ENCODE data around the gene FARP2. TPM values are rescaled to one million over a fixed set of nuclear protein-coding genes. Genes with fewer than 3 reads are reported as not detected.
"Not testable (repeated sequence)": the region's sequence is repeated elsewhere in the genome, so short reads cannot be mapped to it uniquely, and the experiment has no call there.

Gene FARP2
- total RNA-seq, 1 experiment from 2014 or later: 89.1 TPM

DNA sequence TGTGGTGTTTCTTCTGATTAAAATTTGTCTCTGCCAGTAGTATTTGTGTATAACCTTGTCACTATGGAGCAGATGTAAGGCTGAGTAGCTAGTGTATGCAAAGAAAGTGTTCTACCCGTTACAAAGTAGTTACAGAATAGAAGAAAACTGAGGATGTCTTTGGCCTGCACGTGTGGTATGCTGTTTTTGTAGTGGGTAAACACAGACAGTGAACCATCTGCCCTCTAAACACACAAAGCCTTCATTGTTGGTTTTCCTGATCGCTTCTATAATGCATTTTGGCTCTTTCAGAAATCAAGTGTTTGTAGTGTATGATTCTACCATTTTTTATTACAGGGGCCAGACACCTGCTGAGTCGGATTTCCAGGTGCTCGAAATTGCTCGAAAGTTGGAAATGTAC lies 61.5 kb downstream of the FARP2 start:
- Histone ChIP-seq H3K9me3 (ENCODE audit: insufficient read depth, low read depth) (no peaks in the 10 kb centered on the region), H3K27me3 (ENCODE audit: insufficient read depth, low read depth) (no peaks in the 10 kb centered on the region), H2AFZ (no peak overlapping the region), H3K9me2 (ENCODE audit: insufficient read depth) (no peaks in the 10 kb centered on the region), H3K79me2 (ENCODE audit: low read depth) (no peaks in the 10 kb centered on the region), H3K36me3 (ENCODE audit: low read depth) (no peaks in the 10 kb centered on the region), H3K4me2 (no peak overlapping the region), H4K20me1 (ENCODE audit: insufficient read depth) (no peaks in the 10 kb centered on the region), H3K4me3 (no peak overlapping the region), H3F3A (ENCODE audit: insufficient read depth, low read depth) (no peaks in the 10 kb centered on the region; the same call in 1 of the 2 replicates), H3K4me1 (replicated peaks; ENCODE audit: insufficient read depth) (no peaks in the 10 kb centered on the region), H3K27ac (no peak overlapping the region)
- no peak for DNase-seq
- BruUV-seq (replicated peaks): no TSS peak
- TF ChIP-seq, protein P1, sequence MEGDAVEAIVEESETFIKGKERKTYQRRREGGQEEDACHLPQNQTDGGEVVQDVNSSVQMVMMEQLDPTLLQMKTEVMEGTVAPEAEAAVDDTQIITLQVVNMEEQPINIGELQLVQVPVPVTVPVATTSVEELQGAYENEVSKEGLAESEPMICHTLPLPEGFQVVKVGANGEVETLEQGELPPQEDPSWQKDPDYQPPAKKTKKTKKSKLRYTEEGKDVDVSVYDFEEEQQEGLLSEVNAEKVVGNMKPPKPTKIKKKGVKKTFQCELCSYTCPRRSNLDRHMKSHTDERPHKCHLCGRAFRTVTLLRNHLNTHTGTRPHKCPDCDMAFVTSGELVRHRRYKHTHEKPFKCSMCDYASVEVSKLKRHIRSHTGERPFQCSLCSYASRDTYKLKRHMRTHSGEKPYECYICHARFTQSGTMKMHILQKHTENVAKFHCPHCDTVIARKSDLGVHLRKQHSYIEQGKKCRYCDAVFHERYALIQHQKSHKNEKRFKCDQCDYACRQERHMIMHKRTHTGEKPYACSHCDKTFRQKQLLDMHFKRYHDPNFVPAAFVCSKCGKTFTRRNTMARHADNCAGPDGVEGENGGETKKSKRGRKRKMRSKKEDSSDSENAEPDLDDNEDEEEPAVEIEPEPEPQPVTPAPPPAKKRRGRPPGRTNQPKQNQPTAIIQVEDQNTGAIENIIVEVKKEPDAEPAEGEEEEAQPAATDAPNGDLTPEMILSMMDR (conservative IDR thresholded peaks at IDR 0.05): no peak
- TF ChIP-seq EZH2 (IDR thresholded peaks at IDR 0.05; ENCODE audit: low read depth): no peak
- intact Hi-C loops (cut with micrococcal nuclease; ENCODE audit: unreplicated experiment): no loop called here
- CTCF ChIA-PET: no interaction called here
- POLR2A ChIA-PET (ENCODE audit: unreplicated experiment): no interaction called here

GRCh38 chr2:241421330-241421729 lies 65.2 kb downstream of the FARP2 start:
- H2AFZ ChIP-seq: no peak overlapping the region
- TF ChIP-seq, protein P1 (conservative IDR thresholded peaks at IDR 0.05): no peak
- TF ChIP-seq EZH2 (IDR thresholded peaks at IDR 0.05; ENCODE audit: low read depth): no peak
- no peaks in the 10 kb centered on the region for H3K79me2 ChIP-seq (ENCODE audit: low read depth)
- H3K4me2 ChIP-seq: no peak overlapping the region
- POLR2A ChIA-PET (ENCODE audit: unreplicated experiment): no interaction called here
- no peaks in the 10 kb centered on the region for H3K9me3 ChIP-seq (ENCODE audit: insufficient read depth, low read depth)
- H3K4me1 ChIP-seq (replicated peaks; ENCODE audit: insufficient read depth): no peaks in the 10 kb centered on the region
- no peaks in the 10 kb centered on the region for H3K9me2 ChIP-seq (ENCODE audit: insufficient read depth)
- peaks cover 3% of the 10 kb centered on the region; the same call in 1 of the 2 replicates for H3K36me3 ChIP-seq (ENCODE audit: low read depth)
- H3K27me3 ChIP-seq (ENCODE audit: insufficient read depth, low read depth): no peaks in the 10 kb centered on the region
- CTCF ChIA-PET: no interaction called here
- no TSS peak for BruUV-seq (replicated peaks)
- H3K4me3 ChIP-seq: no peak overlapping the region
- DNase-seq: no peak
- no peaks in the 10 kb centered on the region for H4K20me1 ChIP-seq (ENCODE audit: insufficient read depth)
- H3K27ac ChIP-seq: no peak overlapping the region
- intact Hi-C loops (cut with micrococcal nuclease; ENCODE audit: unreplicated experiment): no loop called here
- H3F3A ChIP-seq (ENCODE audit: insufficient read depth, low read depth): no peaks in the 10 kb centered on the region; the same call in 1 of the 2 replicates

DNA sequence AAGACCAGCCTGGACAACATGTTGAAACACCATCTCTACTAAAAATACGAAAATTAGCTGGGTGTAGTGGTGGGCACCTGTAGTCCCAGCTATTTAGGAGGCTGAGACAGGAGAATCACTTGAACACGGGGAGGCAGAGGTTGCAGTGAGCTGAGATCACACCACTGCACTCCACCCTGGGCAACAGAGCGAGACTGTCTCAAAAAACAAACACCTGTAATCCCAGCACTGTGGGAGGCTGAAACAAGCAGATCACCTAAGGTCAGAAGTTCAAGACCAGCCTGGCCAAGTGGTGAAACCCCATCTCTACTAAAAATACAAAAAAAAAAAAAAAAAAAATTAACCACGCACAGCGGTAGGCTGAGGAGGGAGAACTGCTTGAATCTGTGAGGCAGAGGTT lies 65.9 kb downstream of the FARP2 start:
- H3K4me2 ChIP-seq; POLR2A ChIA-PET (ENCODE audit: unreplicated experiment); CTCF ChIA-PET; H3K4me3 ChIP-seq; H2AFZ ChIP-seq; H3K36me3 ChIP-seq (ENCODE audit: low read depth); H3K4me1 ChIP-seq (replicated peaks; ENCODE audit: insufficient read depth); H3K27me3 ChIP-seq (ENCODE audit: insufficient read depth, low read depth); H3K9me2 ChIP-seq (ENCODE audit: insufficient read depth); H3K79me2 ChIP-seq (ENCODE audit: low read depth); intact Hi-C loops (cut with micrococcal nuclease; ENCODE audit: unreplicated experiment); H3F3A ChIP-seq (ENCODE audit: insufficient read depth, low read depth); H4K20me1 ChIP-seq (ENCODE audit: insufficient read depth); H3K27ac ChIP-seq; BruUV-seq (replicated peaks); DNase-seq; H3K9me3 ChIP-seq (ENCODE audit: insufficient read depth, low read depth): not testable (repeated sequence)

DNA sequence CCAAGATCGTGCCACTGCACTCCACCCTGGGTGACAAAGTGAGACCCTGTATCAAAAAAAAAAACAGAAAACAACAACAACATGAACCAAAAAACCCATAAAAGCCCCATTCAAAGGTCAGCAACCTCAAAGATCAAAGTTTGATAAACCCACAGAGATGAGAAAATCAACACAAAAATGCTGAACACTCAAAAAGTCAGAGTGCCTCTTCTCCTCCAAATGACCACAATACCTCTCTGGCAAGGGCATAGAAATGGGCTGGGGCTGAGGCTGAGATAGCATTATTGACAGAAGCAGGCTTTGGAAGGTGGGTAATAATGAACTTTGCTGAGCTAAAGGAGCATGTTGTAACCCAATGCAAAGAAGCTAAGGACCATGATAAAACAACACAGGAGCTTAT lies 66.3 kb downstream of the FARP2 start:
- ChIA-PET CTCF (no interaction called here), POLR2A (ENCODE audit: unreplicated experiment) (no interaction called here)
- Histone ChIP-seq H3K4me1 (replicated peaks; ENCODE audit: insufficient read depth) (no peaks in the 10 kb centered on the region), H3F3A (ENCODE audit: insufficient read depth, low read depth) (no peaks in the 10 kb centered on the region; the same call in 1 of the 2 replicates), H3K79me2 (ENCODE audit: low read depth) (no peaks in the 10 kb centered on the region), H3K27ac (no peak overlapping the region), H3K36me3 (ENCODE audit: low read depth) (peaks cover 3% of the 10 kb centered on the region; the same call in 1 of the 2 replicates), H3K9me2 (ENCODE audit: insufficient read depth) (no peaks in the 10 kb centered on the region), H2AFZ (no peak overlapping the region), H3K9me3 (ENCODE audit: insufficient read depth, low read depth) (no peaks in the 10 kb centered on the region), H3K4me3 (no peak overlapping the region), H3K27me3 (ENCODE audit: insufficient read depth, low read depth) (no peaks in the 10 kb centered on the region), H3K4me2 (no peak overlapping the region), H4K20me1 (ENCODE audit: insufficient read depth) (no peaks in the 10 kb centered on the region)
- TF ChIP-seq, protein P1 (conservative IDR thresholded peaks at IDR 0.05): no peak
- no peak for TF ChIP-seq EZH2 (IDR thresholded peaks at IDR 0.05; ENCODE audit: low read depth)
- BruUV-seq (replicated peaks): no TSS peak
- DNase-seq: no peak
- intact Hi-C loops (cut with micrococcal nuclease; ENCODE audit: unreplicated experiment): no loop called here

DNA sequence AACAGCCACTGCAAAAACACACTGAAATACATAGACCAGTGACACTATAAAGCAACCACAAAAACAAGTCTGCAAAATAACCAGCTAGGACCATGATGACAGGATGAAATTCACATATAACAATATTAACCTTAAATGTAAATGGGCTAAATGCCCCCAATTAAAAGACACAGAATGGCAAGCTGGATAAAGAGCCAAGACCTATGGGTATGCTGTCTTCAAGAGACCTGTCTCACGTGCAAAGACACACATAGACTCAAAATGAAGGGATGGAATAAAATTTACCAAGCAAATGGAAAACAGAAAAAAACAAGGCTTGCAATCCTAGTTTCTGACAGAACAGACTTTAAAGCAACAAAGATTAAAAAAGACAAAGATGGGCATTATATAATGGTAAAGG lies 67.4 kb downstream of the FARP2 start:
- H2AFZ ChIP-seq; H3K79me2 ChIP-seq (ENCODE audit: low read depth); CTCF ChIA-PET; DNase-seq; intact Hi-C loops (cut with micrococcal nuclease; ENCODE audit: unreplicated experiment); H3K4me1 ChIP-seq (replicated peaks; ENCODE audit: insufficient read depth); POLR2A ChIA-PET (ENCODE audit: unreplicated experiment); H3K27me3 ChIP-seq (ENCODE audit: insufficient read depth, low read depth); H3K36me3 ChIP-seq (ENCODE audit: low read depth); H3K4me2 ChIP-seq; H3K9me2 ChIP-seq (ENCODE audit: insufficient read depth); H3F3A ChIP-seq (ENCODE audit: insufficient read depth, low read depth); H4K20me1 ChIP-seq (ENCODE audit: insufficient read depth); H3K4me3 ChIP-seq; H3K9me3 ChIP-seq (ENCODE audit: insufficient read depth, low read depth); H3K27ac ChIP-seq; BruUV-seq (replicated peaks): not testable (repeated sequence)

Data from PC-9 (cell line).